Measurements from ENCODE around the gene NFASC.

- TF ChIP-seq CTCF (IDR thresholded peaks at IDR 0.05; ENCODE audit: poor library complexity) (no peak), EZH2phosphoT487 (IDR thresholded peaks at IDR 0.05; ENCODE audit: low read depth, severe bottlenecking, unreplicated experiment) (no peak)
These were observed 32.0 kb downstream of the NFASC start for GRCh38 chr1:204902671-204903070.

Measured in hepatocyte (in vitro differentiated cells).